GM18909 (cell line): ENCODE results near the gene HSF2.
"Not testable (repeated sequence)": the region's sequence is repeated elsewhere in the genome, so short reads cannot be mapped to it uniquely, and the experiment has no call there.

Experiments
- ATAC-seq: cut with Tn5 transposase; IDR thresholded peaks from one replicate; pipeline ENCODE4 v1.9.1; 2021; ENCODE audit warnings: mild to moderate bottlenecking; ENCODE audit not compliant: unreplicated experiment, poor library complexity

The HSF2 gene

DNA sequence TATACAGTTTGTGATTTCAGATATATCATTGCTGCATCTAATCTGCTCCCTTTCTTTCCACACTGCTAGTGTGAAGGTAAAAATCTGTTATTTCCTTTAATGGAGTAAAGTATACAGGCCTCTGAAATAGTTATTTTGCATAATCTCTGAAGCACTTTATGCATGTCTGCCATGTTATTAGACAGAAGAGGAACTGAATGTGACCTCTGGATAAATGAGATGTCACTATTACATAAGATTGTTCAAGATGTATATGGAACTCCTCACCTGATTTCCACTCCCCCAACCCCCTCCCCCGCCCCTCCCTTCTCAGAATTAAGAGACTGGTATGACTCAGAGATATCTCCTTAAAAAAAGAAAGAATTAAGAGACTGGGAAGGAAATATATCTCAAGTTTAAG lies 45.8 kb downstream of the HSF2 start:
- ATAC-seq: no peak

DNA sequence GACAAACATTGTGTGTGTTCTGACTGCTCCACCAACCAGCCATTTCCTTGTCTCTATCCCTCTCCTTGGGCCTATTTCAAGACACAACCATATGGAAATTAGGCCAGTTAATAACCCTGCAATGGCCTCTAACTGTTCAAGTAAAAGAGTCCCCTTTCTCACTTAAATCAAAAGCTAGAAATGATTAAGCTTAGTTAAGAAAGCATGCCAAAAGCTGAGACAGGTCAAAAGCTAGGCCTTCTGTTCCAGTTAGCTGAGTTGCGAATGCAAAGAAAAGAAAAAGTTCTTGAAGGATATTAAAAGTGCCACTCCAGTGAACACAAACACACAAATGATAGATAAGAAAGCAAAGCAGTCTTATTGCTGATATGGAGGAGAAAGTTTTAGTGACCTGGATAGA lies 49.6 kb downstream of the HSF2 start:
- ATAC-seq: no peak

DNA sequence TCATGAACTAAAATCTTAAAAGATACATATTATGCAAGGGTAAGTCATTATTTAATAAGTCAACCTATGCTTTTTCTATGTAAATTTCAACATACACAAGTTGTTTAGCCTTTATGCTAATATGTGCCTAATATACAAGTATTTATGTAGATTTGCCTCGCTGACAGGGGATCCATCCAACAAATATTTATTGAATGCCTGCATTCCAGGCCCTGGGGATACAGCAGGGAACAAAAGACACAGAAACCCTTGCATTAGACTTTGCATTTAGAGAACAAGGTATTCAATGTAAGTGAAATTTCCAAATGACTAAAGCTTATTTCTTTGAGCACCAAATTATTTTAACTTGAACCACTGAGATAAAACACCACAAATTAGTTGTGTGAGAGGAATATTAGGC lies 53.1 kb downstream of the HSF2 start:
- no peak for ATAC-seq

DNA sequence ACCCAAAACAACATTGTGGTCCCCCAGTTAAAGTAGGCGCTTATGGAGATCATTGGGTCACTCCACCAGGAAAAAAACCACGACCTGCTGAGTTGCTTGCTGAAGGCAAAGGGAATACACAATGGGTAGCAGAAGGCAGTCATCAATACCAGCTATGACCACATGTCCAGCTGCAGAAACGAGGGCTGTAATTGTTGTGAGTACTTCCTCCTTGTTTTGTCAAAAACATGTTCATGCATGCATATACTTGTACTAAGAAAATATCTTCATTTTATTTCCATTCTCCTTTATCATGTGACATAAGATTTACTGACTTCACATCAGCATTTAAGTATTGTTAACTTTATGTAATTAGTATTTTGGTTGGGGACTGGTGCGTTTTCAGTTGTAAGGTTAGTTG lies 55.2 kb downstream of the HSF2 start:
- no peak for ATAC-seq

DNA sequence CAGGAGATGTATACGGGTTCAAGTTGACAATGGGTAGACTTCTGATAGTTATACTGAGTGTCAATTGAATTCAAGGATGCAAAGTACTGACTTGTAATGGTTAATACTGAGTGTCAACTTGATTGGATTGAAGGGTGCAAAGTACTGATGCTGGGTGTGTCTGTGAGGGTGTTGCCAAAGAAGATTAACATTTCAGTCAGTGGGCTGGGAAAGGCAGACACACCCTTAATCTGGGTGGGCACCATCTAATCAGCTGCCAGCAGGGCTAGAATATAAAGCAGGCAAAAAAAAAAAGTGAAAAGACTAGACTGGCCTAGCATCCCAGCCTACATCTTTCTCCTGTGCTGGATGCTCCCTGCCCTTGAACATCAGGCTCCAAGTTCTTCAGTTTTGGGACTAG lies 55.7 kb downstream of the HSF2 start:
- not testable (repeated sequence) for ATAC-seq

DNA sequence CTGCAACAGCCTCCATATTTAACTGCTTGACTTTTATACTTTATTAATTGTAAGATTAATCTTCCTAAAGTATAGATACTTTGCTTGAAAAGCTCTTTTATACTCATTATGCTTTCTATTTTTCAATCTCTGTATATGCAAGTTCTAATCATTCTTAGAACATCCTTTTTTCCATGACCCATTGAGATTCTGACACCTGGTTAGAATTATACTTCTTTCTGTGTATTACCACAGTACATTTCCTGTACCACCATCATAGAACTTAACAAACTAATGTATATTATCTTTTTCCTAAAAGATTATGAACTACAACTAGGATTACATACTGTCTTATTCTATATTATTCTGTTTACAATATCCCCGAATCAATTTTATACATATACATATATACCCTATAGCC lies 58.6 kb downstream of the HSF2 start:
- ATAC-seq: no peak

DNA sequence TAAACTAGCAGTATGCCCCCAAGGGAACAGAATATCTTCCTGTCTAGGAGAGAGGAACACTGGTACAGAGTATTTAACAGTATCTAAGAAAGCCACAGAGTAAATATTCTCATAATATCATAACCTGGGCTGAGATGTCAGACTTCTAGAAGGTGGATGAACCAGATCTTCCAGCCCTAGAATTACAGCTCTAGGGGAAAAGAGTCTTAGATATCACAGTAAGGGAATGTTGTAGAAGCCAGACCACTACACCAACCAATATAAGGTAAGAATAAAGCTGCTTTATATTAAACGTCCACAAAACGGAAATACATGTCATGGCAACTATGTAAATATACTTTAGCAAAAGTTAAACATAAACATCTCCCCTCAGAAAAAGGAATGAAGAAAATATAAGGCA lies 59.8 kb downstream of the HSF2 start:
- no peak for ATAC-seq

DNA sequence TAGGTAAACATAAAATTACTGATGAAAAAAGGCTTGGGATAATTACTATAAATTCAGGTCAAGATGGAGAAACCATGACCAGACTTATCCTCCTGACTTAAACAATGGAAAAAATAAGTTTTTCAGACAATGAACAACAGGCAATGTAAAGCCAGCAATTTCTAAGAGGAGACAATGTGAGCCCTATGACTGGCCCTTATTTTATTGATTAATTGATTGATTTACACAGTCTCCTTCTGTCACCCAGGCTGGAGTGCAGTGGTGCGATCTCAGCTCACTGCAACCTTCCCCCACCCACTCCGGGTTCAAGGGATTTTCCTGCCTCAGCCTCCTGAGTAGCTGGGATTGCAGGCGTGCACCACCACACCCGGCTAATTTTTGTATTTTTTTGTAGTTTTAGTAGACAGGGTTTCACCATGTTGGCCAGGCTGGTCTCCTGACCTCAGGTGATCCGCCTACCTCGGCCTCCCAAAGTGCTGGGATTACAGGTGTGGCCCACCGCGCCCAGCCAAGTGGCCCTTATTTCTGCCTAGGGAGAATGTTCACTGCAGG lies 60.5 kb downstream of the HSF2 start:
- not testable (repeated sequence) for ATAC-seq

DNA sequence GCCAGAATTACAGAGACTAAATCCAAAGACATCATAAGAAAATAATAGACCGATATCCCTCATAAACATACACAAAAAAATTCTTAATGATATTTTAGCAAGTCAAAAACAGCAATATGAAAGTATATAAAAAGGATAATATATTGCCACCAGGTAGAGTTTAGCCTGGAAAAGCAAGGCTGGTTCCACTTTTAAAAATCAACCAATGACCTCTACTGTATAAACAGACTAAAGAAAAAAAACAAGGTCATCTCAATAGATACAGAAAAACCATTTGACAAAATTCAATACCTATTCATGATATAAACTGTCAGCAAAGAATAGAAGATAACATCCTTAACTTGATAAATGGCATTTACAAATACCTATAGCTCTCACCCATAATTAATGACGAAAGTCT lies 62.4 kb downstream of the HSF2 start:
- no peak for ATAC-seq

DNA sequence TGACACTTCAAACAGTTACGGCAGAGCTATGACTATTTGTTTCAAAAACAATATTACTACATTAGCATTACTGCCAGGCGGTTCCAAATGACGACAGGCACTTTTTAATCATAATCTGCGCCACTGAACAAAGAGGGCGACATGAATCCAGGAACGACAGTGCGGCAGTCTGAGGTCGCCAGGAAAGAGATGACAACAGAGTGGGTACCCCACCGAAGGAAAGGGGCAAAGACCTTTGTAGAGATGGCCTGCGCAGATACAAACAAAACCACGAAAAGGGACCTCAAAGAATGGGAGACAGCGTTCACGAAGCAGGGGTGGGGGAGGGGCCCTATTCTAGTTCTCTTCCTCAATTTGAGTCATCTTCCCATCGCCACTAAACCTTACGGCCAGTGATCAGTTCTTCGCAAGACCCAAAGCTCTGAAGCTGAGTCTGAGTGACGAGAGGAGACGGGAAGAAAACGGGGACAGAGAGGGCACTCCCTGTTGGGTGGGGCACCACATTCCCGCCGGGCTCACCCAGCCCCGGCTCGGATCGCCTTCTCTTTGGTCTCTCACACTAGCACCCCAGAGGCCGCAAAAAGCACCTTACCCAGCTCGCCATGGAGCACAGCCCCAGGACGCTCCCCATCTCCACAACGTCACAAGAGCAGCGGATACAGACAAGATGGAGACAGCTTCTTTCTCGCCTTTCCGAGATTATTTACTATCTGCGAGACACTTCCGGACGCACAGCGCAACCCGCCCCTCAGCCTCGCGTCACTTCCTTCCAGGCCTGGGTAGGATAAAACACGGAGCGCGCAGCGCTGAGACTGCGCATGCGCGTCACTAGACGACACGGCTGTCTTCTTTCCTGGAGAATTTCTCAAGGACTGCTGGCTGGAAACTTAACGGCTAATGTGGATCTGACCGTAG lies 71.9 kb downstream of the HSF2 start, which contains the start of gene SERINC1:
Gene SERINC1, minus strand, starts transcription at position 701 of the 915 bp plus-strand sequence. Its CDS starts 70 bp downstream, at position 631.
- ATAC-seq: peak; percentile 99

DNA sequence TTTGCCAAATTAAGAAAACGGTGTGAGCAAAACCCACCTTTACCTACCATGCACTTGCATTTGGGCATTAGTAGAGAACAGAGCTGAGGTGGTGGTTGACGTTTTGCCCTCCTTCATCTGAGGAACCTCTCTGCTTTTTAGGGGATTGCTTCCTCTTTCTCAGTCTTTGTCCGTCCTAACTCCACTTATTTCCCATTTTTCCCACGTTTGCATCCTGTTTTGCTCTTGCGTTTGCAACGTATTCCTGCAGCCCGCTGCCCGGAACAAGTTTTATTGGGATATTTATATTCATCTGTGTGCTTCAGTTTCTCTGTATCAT lies 72.5 kb downstream of the HSF2 start:
- peak; percentile 63 for ATAC-seq

DNA sequence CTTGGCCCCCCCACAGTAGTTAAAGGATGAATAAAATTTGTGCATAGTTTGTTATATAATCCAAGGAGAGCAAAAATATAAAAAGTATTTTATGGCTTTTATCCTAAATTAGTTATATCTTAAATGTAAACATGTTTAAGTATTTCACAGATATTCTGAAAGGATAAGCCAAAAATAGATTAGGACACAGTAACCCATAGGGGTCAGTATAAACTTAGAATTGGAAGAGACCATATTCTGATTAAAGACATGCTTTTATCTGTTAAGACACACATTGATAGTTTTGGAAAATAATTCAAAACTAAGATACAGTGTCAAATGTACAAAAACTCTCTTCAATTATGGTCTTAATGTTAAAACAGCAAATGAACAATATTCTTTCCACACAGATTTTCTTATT lies 76.7 kb downstream of the HSF2 start:
- ATAC-seq: no peak

DNA sequence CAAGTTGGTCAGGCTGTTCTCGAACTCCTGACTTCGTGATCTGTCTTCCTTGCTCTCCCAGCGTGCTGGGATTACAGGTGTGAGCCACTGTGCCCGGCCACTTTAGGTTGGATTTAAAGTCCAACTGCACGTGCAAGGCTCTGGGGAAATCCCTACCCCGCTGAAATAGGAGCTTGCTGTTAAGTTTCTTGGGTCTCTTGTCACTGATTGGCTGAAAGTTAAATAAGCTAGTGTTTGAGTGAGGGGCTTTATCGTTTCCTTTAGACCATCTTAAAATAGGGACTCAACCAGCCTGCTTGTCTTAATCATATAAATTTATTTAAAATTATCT lies 83.3 kb downstream of the HSF2 start:
- ATAC-seq: no peak
